Measurements from ENCODE around the gene OR14A2.
"Not testable (repeated sequence)": the region's sequence is repeated elsewhere in the genome, so short reads cannot be mapped to it uniquely, and the experiment has no call there.

OR14A2 gene

DNA sequence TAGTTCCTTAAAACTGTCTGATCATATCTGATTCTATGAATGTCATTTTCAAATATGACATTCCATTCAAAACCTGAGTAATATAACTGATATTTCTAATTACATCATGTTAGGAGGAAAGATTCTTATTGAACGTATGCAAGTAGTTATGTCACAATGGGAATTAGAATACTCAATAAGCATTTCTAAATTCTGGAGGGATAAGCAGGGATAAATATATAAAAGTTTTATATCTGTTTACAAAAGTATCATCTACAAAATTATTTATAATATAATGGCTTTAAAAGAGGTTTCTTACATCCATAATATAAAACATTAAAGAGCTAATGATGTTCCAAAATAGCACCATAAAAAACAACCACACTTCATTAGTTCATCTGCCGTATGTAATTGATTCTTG is at the start of gene OR14A2:
Gene OR14A2 (minus strand): TSS at position 101 of the 400 bp plus-strand sequence.
- no peak for DNase-seq

DNA sequence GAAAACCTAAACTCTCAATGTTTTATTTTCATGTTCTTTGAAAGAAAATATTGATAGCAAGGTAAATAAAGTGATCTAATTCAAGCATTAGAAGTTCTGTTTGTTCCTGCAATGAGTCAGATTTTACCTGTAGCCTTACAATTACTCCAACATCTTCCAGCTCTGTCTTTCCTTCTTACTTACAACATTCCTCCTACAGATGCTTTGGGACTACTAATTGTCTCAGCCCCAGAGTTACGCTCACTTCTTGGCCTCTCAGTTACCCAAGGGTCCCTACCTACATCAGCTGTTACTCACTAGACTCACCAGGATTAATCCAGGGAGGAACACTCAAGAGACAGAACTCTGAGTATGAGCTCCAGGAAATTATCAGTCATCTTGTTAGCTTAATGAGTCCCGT is 49.6 kb upstream of the OR14A2 start:
- DNase-seq: no peak

DNA sequence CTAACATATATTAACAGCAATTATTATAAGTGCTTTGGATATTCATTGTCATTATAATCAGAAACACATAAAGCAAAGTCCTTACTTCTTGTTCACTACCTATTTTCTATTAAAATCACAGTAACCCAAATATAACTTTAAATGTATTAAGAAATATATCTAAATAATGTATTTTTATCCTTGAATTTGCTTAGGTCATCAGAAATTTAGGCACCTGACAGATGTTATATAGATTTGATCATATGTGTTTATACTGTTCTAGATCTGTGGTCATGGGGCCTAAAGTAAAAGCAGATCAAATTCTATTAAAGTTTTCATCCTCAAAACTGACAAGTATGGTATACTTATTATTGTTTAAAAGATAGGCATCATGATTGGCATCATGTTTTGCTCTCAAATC is 21.7 kb upstream of the OR14A2 start:
- no peak for DNase-seq

DNA sequence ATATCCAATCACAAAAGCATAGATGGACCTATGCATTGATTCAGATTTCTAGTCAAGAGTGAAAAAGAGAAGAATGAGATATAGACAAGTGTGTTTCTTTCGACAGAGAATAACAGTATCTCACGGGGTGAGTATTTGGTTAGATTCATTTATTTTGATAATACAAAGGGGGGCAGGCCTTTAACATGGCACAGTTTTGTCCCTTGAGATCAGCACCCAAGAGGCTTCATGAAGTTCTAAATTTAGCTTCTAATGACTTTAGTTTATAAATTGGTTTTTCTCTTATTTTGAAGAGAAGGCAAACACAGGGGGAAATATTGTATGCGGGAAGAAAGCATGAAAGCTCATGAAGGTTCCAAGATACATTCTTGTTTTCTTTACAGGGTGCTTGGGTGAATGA is 12.5 kb upstream of the OR14A2 start, which contains the start of gene OR1C1:
Gene OR1C1 (minus strand): TSS at position 101 of the 400 bp plus-strand sequence. CDS start 2,150 bp downstream, outside the sequence.
- DNase-seq: no peak

DNA sequence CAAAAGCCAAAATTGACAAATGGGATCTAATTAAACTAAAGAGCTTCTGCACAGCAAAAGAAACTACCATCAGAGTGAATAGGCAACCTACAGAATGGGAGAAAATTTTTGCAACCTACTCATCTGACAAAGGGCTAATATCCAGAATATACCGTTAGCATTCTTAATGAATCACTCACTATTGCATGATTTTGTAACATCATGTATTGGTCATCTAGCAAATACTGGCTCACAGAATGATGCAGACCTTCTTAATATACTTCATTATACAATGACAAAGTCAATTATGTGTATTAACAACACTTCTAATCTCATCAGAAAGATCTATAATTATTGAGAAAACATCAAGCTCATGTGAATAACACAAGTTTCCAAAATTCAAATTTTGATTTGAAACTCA is 6.4 kb upstream of the OR14A2 start:
- not testable (repeated sequence) for DNase-seq

DNA sequence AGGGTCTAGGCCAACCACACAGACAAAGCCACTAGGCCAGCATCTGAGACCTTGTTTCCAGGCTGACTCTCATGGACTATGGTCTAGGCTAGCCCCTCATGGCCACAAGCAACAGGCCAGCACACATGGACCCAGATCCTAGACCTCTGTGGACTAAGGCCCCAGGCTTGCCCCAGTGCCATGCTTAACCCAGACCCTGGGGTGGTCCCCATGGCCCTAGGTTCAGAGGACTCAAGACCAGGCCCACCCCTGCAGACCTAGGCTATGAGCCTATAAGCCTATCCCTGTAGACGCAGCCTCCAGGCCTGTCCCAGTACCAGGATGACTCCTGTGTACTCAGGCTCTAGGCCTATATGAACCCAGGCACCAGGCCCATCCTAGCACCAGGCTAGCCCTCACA is 1.9 kb upstream of the OR14A2 start:
- DNase-seq: no peak

DNA sequence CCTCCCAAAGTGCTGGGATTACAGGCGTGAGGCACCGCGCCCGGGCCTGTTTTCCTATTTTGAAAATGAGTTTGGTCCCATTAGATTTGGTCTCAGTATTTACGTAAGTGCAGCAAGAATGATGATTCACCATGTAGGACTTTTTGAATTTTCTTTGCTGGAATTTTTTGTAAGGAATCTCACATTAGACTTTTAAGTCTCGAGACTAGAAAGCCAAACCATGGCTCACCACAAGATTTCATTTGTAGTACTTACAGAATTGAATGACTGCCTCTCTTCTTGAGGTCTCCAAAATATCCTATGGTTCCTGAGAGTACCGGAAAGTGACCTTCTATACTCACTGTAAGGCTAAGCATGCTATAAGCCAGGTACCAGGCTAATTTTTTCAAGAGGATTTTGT is 325 bp downstream of the OR14A2 start:
- no peak for DNase-seq

DNA sequence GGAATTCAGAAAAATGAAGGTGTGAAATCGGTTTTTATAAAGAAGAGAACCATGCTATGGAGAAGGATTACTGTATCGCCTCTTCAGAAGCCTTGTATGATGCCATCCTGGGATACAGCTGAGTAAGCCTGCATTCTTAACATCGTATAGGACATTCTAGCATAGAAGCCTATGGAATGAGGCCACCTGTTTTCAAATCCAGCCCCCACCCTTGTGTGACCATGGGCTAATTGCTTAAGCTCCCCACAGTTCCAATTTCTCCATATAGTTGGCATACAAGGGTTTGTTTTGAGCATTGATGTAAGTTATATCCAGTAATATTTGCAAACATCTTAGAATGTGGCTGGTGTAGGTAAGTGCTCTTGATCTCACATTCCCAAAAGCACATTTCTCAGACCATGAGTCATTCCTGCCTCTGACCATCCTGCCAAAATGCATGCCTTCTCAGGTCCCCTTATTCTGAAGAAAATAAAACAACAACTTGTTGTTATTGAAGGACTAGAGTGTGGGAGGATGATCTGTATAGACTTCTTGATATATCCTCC is 1.5 kb downstream of the OR14A2 start:
- DNase-seq: no peak

DNA sequence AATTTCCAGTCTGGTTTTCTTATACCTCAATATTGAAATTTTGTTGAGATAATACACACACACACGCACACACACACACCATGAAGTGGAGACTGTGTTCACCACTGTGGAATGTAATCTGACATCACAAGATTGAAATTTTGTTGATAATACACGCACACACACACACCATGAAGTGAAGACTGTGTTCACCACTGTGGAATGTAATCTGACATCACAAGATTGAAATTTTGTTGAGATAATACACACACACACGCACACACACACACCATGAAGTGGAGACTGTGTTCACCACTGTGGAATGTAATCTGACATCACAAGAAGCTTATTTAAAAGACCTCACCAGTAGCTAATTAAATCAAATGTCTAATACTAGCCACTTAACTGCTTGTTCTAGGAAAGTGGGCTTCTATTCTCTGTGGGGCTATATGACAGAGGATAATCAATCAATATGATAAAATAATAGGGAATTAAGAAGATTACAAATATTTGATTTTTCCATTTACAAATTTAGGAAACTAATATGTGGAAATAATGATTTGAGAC is 5.7 kb downstream of the OR14A2 start:
- not testable (repeated sequence) for DNase-seq

DNA sequence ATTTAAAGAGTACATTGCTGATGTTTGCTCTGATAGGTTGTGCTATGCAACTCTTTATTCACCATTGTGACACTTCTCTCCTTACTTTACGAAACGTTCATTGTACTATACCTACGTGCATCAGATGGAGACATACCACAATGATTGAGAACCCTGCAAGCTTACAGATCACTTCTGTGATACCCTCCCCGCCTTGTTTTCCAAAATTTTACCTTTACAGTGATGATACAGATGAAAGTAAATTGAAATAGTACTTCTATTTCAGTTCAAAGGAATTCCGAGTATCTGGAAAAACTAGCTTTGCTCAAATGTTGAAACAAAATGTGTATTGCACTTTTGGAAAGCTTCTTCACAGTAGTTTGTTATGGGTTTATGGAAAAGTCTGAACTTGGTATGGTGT is 6.2 kb downstream of the OR14A2 start:
- DNase-seq: no peak

DNA sequence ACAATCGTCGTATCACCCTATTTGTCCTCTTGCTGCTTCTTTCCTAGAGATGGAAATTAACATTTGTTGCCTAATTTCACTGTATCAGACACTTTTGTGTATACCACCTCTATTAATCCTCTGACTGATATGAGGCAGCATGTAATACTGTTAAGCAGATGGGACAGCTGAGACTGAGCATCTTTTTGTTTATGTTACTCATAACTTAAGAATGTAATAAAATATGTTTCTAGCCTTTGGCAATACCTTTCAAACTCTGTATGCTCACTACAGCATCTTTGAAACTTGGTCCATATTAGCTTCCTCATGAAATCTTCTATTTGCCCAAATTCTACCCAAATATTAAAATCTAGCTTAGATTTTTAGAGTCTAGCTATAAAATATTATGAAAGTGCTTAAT is 7.2 kb downstream of the OR14A2 start:
- DNase-seq: no peak

DNA sequence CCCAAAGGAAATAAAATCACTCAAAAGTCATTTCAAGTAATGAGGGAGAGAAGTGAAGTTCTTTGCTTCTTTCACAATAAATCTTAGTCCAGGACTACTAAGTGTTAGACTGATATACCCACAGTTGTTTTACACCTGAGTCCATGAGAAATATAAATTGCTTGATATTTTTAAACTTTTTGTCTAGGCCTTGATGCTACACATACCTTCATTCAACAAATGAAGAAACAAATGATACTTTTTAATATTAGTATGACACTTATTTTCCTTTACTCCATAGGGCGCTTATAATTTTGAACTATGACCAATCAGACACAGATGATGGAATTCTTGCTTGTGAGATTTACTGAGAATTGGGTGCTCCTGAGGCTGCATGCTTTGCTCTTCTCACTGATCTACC is 9.6 kb downstream of the OR14A2 start, which contains the start of gene OR14K1:
Gene OR14K1 (plus strand): TSS at position 301 of the 400 bp plus-strand sequence. CDS start 0 bp downstream, at position 301.
- no peak for DNase-seq

DNA sequence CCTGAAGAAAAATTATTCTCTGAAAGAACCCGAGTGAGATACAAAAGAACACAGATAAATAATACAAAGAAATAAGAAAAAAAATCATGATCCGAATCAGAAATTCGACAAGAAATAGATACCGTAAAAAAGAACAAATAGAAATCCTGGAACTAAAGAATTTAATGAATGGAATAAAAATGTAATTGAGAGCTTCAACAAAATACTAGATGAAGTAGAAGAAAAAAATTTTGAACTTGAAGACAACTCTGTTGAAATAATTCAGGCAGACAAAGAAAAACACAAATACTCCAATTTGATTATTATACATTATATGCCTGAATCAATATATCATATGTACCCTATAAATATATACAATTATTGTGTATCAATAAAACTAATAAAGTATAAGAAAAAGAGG is 26.7 kb downstream of the OR14A2 start:
- DNase-seq: no peak

DNA sequence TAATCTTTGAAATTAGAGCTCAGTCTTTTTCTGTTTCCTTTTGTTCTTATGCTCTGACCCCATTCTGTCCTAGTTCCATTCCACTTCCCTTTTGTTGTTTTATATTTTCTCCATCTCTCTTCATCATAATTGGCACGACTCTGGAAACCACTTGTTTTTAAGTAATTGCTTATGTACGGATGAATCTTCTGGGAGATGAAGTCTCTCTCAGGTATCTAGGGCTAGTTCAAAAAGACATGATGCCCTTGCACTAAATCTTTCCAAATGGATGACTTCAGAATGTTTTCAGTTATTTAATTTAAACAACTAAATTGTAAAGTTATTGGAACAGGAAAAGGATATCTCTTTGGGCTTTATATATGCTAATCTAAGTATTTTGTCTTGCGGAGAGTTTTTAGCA is 31.4 kb downstream of the OR14A2 start, which contains the start of gene OR6F1:
Gene OR6F1 (minus strand): TSS at position 101 of the 400 bp plus-strand sequence. CDS start 3,891 bp downstream, outside the sequence.
- no peak for DNase-seq

DNA sequence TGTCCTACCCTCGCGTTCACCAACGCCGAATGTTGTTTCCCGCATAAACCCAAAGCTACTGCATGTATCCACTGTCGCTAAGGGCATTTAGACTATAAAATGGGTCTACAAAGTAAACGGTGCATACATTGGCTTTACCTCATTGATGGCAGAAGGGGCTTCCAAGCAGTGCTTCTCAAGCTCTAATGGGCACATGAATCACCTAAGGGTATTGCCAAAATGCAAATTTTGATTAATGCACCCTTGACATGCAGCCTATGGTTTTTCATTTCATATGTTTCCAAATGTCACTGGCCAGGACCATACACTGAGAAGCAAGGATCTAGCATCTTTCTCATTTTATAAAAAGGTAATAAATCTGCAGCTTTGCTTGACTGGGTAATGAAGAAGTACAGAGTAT is 34.2 kb downstream of the OR14A2 start:
- DNase-seq: no peak

DNA sequence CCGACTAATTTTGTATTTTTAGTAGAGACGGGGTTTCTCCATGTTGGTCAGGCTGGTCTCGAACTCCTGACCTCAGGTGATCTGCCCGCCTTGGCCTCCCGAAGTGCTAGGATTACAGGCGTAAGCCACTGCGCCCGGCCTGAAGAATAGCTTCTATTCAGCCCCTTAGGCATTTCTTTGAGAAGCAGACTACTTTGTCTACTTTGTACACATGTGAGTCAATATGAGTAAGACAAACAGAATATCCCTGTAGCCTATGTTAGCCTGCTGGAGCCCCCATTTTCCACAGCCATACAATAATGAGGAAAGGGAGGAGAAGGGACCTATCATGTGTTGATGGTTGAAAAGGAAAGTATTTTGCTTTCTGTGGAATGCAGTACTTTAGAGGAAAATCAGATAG is 37.3 kb downstream of the OR14A2 start:
- not testable (repeated sequence) for DNase-seq

DNA sequence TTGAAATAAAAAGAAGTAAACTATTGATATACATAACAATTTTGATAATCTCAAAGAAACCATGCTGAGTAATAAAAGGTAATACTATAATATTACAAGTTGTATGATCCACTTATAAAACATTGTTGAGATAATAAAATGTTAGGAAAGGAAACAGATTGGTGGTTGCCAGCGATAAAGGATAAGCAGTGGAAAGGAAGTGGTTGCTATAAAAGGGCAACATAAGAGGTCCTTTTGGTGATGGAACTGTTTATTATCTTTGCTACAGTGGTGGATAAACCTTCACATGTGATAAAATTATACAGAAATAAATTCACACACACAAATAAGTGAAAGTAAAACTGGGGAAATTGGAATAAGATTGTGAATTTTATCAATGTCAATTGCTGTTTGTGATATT is 46.6 kb downstream of the OR14A2 start:
- no peak for DNase-seq

DNA sequence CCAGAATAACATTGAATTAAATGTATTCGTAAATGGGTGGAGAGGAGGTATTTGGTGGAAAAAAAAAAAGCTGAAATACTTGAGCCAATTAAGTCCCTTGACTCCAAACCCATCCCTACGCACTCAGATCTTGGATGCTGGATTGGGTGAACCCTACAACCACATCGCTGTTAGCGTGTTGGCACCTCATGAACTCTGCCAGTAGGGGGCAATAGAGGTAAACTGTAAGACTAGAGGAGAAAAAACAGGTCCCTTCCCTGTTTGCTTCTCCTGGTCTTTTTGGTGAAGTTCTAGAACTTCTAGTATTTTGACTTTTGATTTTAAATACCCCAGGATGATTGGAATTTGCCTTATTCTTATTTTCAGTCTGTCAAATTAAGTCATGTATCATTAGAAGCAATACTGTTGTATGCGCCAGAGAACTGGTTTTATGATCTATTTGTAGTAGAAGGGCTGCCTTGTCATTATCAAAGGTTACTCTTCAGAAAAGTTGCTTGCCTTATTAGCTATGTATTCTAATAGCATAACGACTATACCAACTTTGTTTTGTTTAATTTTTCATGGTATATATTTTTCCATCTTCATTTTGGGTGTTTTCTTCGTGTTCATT is 66.5 kb downstream of the OR14A2 start:
- DNase-seq: no peak

DNA sequence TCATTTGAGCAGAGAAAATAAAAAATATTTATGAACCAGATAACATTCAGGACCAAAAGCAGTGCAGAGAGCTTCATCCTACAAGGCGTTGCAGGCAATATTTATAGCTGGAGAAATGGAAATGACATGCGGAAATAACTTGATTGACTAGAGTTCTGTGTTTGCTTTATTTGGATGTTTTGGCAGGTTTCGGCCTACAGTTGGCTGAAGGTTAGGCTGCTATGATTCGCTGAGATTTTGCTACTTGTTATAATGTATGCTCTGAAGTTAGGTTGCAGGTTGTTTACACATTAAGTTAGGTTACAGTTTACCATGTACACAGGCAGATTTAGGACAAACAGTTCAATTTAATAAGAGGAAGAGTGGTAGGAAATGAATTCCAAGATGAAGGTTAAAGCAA is 67.8 kb downstream of the OR14A2 start:
- DNase-seq: no peak

DNA sequence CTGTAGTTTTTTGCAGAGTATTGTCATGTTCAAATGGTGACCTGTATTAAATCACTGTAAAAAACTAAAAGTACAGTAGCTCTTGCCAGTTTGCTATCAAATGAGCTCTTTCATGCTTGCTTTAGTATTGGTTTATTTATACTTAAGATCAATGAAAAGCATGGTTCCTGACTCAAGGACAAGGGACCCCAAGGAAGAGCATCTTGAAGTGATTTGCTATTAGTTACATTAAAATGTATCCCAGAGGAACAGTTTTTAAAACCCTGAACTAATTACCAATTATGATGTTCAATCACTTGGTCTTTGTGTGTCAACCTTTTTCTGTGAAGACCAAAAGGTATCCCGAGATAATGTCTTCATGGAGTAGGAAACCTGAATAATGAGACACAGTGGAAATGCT is 68.3 kb downstream of the OR14A2 start, which contains the start of gene OR13G1:
Gene OR13G1 (minus strand): TSS at position 101 of the 400 bp plus-strand sequence. CDS start 6,698 bp downstream, outside the sequence.
- DNase-seq: no peak

All from activated naive CD4-positive, alpha-beta T cell (primary cell).